Stimulated activated CD4-positive, alpha-beta T cell treated with anti-CD3 and anti-CD28 coated beads, Interleukin-15, amount 100 ng/mL, for 24 hours (primary cell): ENCODE results near the gene IL23R.
"Not testable (repeated sequence)": the region's sequence is repeated elsewhere in the genome, so short reads cannot be mapped to it uniquely, and the experiment has no call there.

ENCODE experiments used
- DNase-seq: peaks from one replicate; pipeline ENCODE4 v3.0.0-alpha.2; 2020

Gene IL23R, protein sequence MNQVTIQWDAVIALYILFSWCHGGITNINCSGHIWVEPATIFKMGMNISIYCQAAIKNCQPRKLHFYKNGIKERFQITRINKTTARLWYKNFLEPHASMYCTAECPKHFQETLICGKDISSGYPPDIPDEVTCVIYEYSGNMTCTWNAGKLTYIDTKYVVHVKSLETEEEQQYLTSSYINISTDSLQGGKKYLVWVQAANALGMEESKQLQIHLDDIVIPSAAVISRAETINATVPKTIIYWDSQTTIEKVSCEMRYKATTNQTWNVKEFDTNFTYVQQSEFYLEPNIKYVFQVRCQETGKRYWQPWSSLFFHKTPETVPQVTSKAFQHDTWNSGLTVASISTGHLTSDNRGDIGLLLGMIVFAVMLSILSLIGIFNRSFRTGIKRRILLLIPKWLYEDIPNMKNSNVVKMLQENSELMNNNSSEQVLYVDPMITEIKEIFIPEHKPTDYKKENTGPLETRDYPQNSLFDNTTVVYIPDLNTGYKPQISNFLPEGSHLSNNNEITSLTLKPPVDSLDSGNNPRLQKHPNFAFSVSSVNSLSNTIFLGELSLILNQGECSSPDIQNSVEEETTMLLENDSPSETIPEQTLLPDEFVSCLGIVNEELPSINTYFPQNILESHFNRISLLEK

DNA sequence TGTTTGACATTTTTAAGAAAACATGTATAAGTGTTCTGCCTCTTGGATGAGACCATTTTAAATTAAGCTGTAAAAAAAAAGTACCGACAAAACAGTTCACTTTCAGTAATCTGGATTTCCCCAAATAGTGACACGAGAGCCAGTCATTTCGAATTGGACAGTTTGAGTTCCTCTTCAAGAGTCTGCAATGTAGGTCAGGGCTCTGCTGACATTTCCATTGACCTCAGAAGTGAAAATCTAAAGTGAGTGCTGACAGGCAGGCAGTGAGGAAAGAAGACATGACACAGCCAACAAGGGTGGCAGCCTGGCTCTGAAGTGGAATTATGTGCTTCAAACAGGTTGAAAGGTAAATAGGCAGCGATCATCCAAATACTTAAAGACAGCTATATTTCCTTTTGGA is at the start of gene IL23R:
IL23R (plus strand) TSS at position 259 of the 400 bp plus-strand sequence. CDS start 1,667 bp downstream, outside the sequence.
- DNase-seq, result peak; percentile 63

DNA sequence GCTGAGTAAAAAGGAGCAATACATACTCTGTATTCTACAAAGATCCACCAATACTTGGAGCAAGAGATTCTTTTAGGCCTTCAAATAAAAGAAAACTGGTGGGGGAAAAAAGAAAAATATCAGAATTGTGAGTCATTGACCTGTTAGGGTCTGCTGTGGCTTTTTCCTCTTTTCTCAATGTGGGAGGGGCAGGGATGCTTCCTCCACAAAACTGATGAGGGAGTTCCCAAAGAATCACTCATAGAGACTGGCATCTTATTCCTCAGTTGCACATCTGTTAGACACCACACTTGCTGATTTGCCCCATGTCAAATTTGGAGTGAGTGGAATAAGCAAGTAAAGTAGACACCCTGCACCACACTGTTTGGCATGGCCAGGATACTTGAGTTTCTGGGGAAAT is 48.1 kb upstream of the IL23R start:
- DNase-seq, result no peak

DNA sequence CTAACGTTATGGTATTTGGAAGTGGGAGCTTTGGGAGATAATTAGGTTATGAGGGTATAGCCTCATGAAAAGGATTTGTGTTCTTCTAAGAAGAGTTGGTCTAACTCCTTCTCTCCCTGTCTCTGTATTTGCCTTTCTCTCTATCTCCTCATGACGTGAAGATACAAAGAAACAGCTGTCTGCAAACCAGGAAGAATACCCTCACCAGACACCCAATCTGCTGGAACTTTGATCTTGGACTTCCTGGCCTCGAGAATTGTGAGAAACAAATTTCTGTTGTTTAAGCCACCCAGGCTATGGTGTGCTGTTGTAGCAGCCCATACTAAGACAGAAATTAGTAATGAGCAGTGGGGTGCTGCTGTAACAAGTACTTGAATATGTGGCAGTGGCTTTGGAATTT is 47.6 kb upstream of the IL23R start:
- DNase-seq, result no peak

DNA sequence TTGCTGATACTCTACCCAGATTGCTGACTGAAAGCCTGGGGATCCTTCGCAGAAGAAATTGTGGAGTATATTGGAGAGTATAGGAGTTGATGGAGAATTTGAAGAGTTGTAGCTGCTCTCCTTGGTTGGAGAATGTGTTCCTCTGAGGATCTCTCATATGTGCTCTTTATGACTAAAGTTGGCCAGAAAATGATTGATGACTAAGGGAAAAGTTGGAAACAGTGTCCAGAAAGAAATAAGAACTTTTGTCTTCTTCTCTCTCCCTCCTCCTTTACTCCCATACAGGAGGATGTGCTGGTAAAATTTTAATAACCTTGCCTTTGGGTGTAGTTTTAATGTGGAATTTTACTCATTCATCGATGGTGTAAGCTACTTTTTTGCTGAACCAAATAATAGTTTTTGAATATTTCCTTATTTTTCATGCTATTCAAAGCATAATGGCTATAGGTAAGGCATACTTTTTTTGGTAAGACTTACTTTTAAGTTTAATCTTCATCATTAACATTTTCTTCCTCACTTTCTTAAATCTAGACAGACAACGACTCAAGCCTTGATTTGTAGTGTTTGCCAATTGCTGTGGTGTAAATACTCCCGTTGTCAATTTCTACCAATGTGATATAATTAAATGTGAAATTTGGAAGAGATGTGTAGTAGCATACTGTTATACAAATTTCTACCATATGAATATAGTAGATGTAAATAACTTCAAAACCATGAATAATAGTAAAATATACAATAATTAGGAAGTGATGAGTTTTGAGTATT is 45.2 kb upstream of the IL23R start:
- DNase-seq, result no peak

DNA sequence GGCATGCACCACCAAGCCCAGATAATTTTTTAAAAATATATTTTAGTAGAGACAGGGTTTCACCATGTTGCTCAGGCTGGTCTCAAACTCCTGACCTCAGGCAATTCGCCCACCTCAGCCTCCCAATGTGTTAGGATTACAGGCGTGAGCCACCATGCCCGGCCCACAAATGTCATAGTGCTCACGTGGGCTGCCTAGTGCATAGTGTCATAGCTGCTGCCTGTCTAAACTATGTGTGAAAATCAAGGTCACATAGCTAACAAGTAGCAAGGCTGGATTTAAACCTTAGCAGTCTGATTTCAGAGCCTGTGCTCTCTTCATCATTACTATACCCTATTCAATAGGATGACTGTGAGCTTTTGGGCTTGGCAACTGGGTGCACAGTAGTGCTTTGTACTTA is 41.8 kb upstream of the IL23R start:
- no peak for DNase-seq

DNA sequence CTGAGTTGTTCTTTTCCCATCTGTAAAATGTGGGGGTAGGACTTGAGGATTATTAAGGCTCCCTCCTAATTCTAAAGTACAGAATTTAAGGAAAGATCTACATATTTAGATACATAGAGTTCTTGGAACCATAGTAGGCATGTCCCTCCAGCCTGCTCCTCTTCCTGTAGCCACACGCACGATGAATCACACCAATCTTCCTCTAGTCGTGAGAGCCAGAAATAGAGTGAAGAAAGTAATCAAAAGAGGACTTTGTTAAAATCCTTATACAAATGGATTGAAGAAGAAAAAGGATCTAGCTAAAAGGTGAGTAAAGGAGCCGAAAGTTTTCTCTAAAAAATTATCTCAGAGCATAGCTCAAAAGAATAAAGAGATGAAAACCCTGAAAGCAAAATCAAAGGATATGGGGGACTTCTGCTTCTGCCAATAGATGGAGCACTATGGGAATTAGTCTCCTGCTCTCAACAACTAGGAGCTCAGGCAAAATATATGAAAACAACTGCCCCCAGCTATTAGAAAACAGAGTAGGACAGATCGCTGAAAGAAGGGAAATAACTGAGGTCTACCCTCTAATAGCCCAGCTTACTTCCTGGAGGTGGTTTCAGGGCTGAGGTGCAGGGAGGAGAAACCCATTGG is 40.0 kb upstream of the IL23R start:
- DNase-seq, result no peak

DNA sequence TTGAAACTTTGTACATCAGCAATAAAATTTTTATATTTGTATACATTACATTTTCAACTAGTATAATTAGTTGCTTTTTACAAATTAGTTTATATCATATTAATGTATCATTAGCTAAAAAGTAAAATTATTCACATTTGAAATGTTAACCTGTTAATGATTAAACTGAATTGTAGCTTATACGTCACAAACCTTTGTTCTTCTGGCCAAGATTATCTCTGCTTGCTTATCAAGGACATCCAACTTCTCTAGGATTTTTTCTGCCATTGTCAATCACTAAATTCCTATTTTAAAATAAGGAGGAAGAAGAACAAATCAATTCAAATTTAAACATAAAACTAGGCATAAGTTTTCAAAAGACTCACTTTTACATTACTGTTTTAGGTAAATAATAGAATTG is 39.3 kb upstream of the IL23R start:
- DNase-seq, result no peak

DNA sequence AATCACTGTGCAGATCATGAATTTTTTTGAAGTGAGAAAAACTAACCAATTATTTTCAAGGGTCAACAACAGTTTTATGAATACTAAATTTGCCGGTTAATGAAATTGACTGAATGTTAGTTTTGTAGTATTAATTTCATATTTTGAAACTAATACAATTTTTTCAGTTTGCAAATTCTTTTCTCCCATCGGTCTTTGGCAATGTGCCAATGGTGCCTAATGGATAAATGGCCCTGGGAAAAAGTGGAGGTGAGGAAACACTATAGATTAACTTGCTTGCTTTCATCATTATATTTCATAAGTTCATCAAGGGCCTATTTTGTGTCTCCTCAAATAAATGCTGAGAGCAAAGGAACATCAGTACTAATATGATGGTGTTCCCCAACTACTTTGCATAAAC is 35.6 kb upstream of the IL23R start:
- no peak for DNase-seq

DNA sequence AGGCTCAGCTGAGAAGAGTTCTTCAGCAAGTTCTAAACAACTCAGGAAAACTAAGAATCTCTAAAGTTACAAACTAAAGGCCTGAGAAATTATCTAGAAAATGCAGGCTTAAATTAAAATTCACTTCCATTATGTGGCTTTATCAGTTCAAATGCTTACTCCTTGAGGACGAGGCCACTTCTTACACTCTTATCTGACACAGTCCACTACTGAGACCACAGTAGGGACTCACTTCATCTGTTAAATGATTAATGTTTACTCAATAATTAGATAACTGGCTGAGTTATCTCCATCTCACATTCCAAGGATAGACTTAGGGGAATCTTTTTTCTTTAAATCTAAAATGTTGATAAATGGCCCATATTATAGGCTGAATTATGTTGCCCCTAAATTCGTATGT is 33.1 kb upstream of the IL23R start:
- DNase-seq, result no peak

DNA sequence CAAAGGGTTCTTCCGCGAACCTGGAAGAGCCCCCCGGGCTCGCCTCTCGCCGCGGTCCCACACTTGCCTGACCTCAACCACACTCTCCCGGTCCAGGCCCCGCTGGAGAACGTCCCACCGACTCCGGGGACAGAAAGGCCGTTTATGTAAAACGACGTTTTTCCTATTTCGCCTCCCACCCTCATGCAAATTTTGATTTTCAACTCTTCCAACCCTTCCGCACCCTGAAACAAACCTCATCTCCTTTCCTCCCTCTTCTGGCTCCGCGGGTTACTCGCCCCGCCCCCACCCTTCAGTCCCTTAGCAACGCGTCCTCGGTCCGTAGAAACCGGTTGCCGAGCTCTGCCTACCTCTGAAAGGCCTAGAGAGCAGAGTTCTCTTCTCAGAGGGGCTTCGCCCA is 31.6 kb upstream of the IL23R start, which contains the start of gene C1orf141:
C1orf141 (minus strand) TSS at position 276 of the 400 bp plus-strand sequence. CDS start 7,730 bp downstream, outside the sequence.
- peak; percentile 38 for DNase-seq

DNA sequence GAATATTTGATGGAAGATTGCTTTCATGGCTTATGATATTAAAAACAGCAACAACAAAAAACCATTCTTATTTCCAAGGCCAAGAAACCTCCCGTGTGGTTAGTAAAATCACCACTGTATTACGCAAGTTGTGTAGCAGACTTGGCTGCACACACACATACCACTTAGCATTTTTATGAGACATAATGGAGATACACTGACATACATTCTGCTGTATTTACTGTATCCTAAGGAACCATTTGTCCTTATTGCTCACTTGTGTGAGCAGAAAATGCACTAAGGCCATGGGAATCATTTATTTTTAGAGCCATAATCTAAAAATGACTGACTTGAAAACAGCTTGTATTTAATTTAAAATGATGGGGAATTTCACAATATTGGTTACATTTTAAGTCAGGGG is 30.9 kb upstream of the IL23R start:
- DNase-seq, result no peak

DNA sequence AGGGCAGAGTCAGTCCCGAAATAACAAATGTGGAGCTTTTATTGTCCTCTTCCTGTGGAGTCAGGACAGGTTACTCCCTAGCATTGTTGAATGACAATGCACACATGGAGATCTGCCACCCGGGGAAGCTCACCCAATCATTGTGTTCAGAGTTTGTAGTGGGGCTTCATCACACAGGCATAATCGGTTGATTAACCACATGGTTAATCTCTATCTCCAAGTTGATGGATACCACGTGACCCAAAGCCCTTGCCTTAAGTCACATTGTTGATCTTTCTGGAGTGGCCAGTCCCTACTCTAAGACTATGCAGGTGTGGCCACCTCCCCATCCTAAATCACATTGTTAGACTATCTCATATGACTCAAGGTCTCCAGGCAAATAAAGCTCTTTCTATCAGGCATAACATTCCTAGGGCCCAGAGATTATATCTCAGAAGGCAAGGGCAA is 28.9 kb upstream of the IL23R start:
- no peak for DNase-seq

DNA sequence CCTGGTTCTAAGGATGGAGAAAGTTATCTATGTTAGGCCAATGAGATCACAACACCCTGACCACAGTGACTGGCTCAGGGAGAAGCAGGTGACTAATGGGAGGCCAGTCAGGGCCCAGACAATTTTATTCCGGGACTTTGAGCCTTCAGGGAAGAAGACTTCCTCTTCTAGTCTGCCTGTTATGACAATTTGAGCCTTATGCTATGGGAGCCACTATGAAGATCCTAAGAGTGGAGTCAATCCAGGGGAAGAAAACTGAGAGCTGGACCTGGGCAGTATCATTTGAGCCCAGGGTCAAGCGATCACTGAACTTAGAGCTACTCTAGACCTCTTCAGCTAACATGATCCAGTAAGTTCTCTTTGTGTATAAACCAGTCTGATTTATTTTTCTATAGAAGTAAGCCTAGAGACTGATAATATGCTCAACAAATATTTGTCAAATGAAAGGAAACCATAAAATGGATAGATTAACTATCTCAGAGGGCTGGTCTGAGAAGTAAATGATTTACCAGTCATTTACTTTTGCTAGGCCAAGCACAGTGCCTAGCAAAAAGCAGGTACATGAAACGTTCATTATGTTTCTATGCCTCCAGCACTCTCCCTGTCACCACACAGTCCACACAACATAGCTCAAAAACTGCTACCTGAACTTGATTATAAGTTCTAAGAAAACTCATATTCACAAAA is 27.3 kb upstream of the IL23R start:
- no peak for DNase-seq

DNA sequence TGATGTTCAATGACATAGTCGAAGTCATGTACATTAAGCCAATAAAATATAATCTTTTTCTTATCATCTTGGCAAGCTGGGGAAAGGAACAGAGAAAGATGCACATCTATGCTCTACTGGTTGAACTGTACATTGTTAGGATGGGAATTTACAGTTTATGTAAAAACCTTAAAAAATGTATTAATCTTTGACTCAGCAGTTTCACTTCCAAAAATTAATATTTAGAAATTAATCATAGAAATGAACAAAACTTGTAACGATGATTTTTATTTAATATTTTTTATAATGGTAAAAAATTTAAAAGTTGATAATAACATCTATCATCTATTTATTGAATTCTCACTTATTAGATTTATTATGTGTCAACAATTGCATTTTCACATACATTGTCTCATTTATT is 25.8 kb upstream of the IL23R start:
- no peak for DNase-seq

DNA sequence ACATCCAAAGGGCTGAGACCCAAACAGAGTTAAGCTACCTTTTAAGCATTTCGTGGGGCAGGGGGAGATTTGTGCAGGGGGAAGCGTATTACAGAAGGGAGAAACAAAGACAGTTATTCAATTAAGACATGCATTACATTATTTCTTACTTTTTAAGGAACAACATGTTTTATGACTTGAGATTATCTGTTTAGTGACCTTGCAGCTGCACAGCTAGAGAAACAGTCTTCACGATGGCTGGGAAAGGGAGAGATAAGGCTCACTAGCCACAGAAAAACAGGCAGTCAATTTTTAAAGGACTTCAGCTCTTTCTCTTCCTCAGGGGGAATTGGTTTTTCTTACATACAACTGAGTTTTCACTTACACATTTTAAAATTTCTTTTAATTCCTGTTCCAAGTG is 24.4 kb upstream of the IL23R start:
- DNase-seq, result not testable (repeated sequence)

DNA sequence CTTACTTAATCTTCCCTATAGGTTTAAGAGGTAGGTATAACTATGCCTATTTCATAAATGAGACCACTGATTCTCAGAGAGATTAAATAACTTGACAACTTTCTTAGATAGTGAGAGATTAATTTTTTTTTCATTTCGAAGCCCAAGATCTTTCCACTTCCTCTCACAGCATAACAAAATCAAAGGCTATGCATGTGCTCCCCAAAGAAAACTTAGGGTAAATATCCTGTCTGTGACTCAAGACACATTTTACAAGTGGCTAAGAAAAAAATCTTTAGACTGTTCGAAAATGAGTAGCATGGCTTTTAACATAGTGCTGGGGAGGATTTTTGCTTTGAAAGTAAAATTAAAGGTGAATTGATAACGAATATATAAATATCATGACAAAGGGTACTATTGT is 23.3 kb upstream of the IL23R start:
- DNase-seq, result no peak

DNA sequence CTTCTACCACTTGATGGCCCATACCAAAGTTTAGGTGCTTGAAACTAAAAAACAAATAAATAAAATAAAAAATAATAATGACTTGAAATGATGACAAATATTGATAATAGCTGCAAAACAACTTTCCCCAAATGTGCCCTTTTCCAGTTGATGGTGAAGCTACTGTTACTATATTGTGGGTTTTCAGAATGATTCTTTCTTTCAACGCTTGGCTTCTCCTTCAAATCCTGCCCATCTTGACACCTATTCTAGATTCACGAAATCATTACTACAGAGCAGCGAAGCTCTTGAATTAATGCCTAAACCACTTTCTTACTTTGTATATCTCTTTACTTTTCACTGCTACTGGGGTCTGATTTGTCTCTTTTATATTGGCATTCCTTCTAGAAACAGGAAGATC is 22.3 kb upstream of the IL23R start:
- no peak for DNase-seq

DNA sequence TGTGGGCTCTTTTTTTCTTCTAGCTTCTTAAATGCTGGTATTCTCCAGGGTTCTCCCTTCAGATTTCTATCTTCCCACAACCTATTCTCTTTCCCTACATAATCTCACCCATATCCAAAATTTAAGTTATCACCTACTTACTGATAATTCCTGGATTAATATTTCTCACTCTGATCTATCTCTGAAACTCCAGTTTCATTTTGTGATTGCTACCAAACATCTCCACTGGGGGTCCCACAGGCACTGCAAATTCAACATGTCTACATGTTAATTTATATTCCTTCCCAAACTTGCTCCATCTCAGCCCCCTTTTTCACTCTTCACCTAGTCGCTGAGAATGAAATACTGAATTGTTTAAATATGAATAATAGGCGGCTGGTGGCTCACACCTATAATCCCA is 21.6 kb upstream of the IL23R start:
- peak; percentile 36 for DNase-seq

DNA sequence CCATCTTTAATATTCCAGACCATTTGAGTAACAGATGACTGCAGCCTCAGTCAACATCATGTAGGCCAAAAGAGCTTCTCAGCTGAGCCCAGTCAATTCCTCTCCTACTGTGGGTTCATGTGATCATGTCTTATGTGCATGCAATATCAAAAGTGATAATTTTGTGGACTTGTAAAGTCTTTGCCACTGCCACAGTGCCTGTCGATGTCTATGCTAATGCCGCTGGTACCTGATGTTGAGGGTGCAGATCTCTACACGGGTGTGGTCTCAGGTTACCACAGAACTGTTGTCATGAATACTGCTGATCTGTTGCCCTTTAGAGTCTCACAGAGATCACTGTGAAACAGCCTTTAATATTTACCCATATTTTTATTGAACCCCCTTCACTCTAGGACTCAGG is 20.2 kb upstream of the IL23R start:
- DNase-seq, result no peak

DNA sequence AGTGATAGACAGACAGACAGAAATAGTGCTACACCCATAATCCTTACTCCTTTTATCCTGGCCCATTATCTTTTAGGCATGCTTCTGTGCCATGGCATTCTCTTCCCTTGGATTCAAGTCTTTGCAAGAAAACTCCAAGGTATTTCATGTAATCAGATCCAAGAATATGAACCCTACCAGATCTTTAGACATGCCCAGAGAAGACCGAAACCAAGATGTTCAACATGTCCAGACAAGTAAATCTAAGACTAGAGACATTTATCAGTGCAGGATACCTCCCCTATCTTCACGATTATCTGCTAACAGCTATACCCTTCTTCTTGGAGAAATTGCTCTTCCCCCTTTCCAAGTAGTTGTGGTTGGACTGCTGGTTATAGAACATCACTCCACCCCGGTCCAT is 19.7 kb upstream of the IL23R start:
- no peak for DNase-seq

DNA sequence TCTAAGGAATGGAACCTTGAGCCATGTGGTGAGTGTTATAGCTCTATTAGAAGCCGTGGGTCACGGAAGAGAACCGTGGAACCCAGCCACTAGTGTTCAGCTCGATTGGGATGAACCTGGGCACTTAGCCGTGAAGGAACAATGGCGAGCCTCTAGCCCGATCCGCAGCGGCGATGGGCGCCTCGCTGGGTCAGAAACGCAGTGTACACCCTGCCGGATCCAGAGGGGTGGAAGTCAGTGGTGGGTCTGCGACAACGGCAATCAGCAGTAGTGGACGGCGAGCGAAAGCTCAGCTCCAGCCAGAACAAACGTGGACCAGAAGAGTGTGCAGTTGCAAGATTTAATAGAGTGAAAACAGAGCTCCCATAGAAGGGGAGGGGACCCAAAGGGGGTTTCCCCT is 18.3 kb upstream of the IL23R start:
- not testable (repeated sequence) for DNase-seq

DNA sequence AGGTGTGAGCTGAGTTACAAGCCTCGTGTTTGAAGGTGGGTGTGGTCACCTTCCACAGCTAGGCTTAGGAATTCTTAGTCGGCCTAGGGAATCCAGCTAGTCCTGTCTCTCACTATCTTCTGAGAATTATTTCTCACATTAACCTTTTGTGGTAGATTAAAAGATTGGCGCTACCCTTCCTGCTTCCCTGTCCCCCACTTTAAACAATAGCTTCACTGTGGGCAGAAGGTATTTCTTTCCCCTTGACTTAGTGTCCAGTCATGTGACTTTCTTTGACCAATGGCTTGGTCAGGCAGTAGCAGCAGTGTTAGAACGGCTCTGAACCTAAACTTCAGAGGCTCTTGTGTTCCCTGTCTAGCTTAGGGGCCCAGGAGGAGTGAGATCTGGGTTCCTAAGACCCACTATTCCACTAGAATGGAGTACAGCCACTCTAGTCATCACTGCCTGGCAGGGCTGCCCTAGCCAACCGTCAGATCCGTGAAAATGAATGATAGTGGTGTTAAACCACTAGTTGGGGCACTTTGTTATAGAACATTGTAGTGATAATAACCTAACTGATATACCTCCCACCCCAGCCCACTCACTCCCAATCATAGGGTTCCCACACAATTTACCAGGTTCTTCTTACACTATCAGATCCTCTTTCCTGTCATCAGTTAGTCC is 17.6 kb upstream of the IL23R start:
- no peak for DNase-seq
